IMR-90 (cell line): ENCODE data around the gene NCKAP5L. TPM values are rescaled to one million over a fixed set of nuclear protein-coding genes. Genes with fewer than 3 reads are reported as not detected.

Source experiments
- ATAC-seq: fragments of 200-7000 bp; cut with Tn5 transposase; 2 replicates; pipeline ENCODE4 v1.9.1; 2020; ENCODE audit warnings: low read depth, mild to moderate bottlenecking, moderate library complexity
- BruUV-seq: library from RNA; stranded (reverse); fragments of 400-500 nt; replicated peaks from 2 replicates; lab custom pipeline; 2021; lab: Mats Ljungman, UMichigan
- CTCF ChIA-PET: fragments of 300-600 bp; formaldehyde crosslinking; extraction: SDS; loops from one replicate; lab custom pipeline; 2021; ENCODE audit warnings: antibody characterized with exemption; lab: Yijun Ruan, JAX
- POLR2A ChIA-PET: fragments of 300-600 bp; sonication (Branson Sonifier 250); formaldehyde crosslinking; loops from one replicate; lab custom pipeline; 2022; ENCODE audit warnings: antibody characterized with exemption; ENCODE audit not compliant: unreplicated experiment; lab: Charles Lee
- DNase-seq: peaks from one replicate; pipeline ENCODE4 v3.0.0; 2013
- H2AFZ ChIP-seq: replicated peaks from 2 replicates; pipeline ENCODE3; 2013; ENCODE audit warnings: low read length, mild to moderate bottlenecking; ENCODE audit not compliant: poor library complexity
- H2AK5ac ChIP-seq: 2 replicates; pipeline ENCODE4 v1.6.1; 2013; ENCODE audit warnings: low read depth, low read length, inconsistent platforms
- H2AK9ac ChIP-seq: replicated peaks from 2 replicates; pipeline ENCODE3; 2013; ENCODE audit warnings: mild to moderate bottlenecking, low read depth, low read length, moderate library complexity; ENCODE audit not compliant: poor library complexity
- H2BK120ac ChIP-seq: 2 replicates; pipeline ENCODE4 v1.6.1; 2013; ENCODE audit warnings: low read depth, low read length, inconsistent platforms
- H2BK15ac ChIP-seq: 3 replicates; pipeline ENCODE4 v1.6.1; 2013; ENCODE audit warnings: low read depth, low read length, inconsistent platforms
- H2BK20ac ChIP-seq: 2 replicates; pipeline ENCODE4 v1.6.1; 2013; ENCODE audit warnings: low read depth, mild to moderate bottlenecking, inconsistent platforms, low read length, moderate library complexity
- H2BK5ac ChIP-seq: 2 replicates; pipeline ENCODE4 v1.6.1; 2013; ENCODE audit warnings: mild to moderate bottlenecking, low read depth, low read length, inconsistent platforms; ENCODE audit not compliant: poor library complexity, severe bottlenecking
- H3K14ac ChIP-seq: replicated peaks from 2 replicates; pipeline ENCODE4 v1.6.1; 2013; ENCODE audit warnings: low read depth, low read length, inconsistent platforms
- H3K18ac ChIP-seq: 2 replicates; pipeline ENCODE4 v1.6.1; 2013; ENCODE audit warnings: low read depth, low read length, control low read depth
- H3K23ac ChIP-seq: 2 replicates; pipeline ENCODE4 v1.6.1; 2013; ENCODE audit warnings: low read depth, low read length, inconsistent platforms
- H3K27ac ChIP-seq: 2 replicates; pipeline ENCODE4 v1.5.1; 2013; ENCODE audit warnings: mild to moderate bottlenecking, control low read depth, low read length; ENCODE audit not compliant: insufficient read depth
- H3K27me3 ChIP-seq: 2 replicates; pipeline ENCODE4 v1.6.1; 2013; ENCODE audit warnings: low read length; ENCODE audit not compliant: control insufficient read depth, insufficient read depth
- H3K36me3 ChIP-seq: 2 replicates; pipeline ENCODE4 v1.6.1; 2013; ENCODE audit warnings: low read length, mixed read lengths; ENCODE audit not compliant: control insufficient read depth, insufficient read depth
- H3K4ac ChIP-seq: 2 replicates; pipeline ENCODE4 v1.6.1; 2013; ENCODE audit warnings: low read depth, low read length, inconsistent platforms
- H3K4me1 ChIP-seq: 2 replicates; pipeline ENCODE4 v1.6.1; 2013; ENCODE audit warnings: low read length, mixed read lengths; ENCODE audit not compliant: control insufficient read depth, insufficient read depth
- H3K4me2 ChIP-seq: 2 replicates; pipeline ENCODE4 v1.6.1; 2013; ENCODE audit warnings: low read depth, mild to moderate bottlenecking, control low read depth, low read length, moderate library complexity
- H3K4me3 ChIP-seq: 2 replicates; pipeline ENCODE4 v1.5.1; 2013; ENCODE audit warnings: low read depth, mild to moderate bottlenecking, control low read depth, low read length, moderate library complexity; ENCODE audit not compliant: insufficient read depth
- H3K56ac ChIP-seq: 2 replicates; pipeline ENCODE4 v1.6.1; 2013; ENCODE audit warnings: low read length, inconsistent platforms; ENCODE audit not compliant: insufficient read depth; ENCODE audit errors: extremely low read depth
- H3K79me1 ChIP-seq, 2 experiments: 2 replicates each; pipeline ENCODE4 v1.6.1; 2013; ENCODE audit warnings: low read length in 2 of 2, inconsistent platforms in 1 of 2, low read depth in 1 of 2
- H3K9ac ChIP-seq: 2 replicates; pipeline ENCODE4 v1.6.1; 2013; ENCODE audit warnings: low read depth, low read length, control low read depth
- H3K9me1 ChIP-seq: 2 replicates; pipeline ENCODE4 v1.6.1; 2013; ENCODE audit warnings: low read length, inconsistent platforms; ENCODE audit not compliant: insufficient read depth
- H3K9me3 ChIP-seq: 2 replicates; pipeline ENCODE4 v1.6.1; 2013; ENCODE audit warnings: low read length; ENCODE audit not compliant: control insufficient read depth, insufficient read depth
- H4K20me1 ChIP-seq: 2 replicates; pipeline ENCODE4 v1.6.1; 2013; ENCODE audit warnings: low read length, inconsistent platforms; ENCODE audit not compliant: insufficient read depth
- H4K5ac ChIP-seq: 2 replicates; pipeline ENCODE4 v1.6.1; 2013; ENCODE audit warnings: mild to moderate bottlenecking, low read depth, low read length, control low read depth
- H4K8ac ChIP-seq, 2 experiments: 2 replicates each; pipeline ENCODE4 v1.6.1; 2013; ENCODE audit warnings: low read depth in 2 of 2, low read length in 2 of 2, control low read depth in 1 of 2, inconsistent platforms in 1 of 2
- H4K91ac ChIP-seq: 2 replicates; pipeline ENCODE4 v1.6.1; 2013; ENCODE audit warnings: low read depth, low read length, inconsistent platforms; ENCODE audit not compliant: insufficient read depth
- CHD1 ChIP-seq: IDR thresholded peaks from 2 replicates; pipeline ENCODE4 v1.6.1; 2012; ENCODE audit warnings: low read depth, low read length, improper control_type of control experiment
- MAFK ChIP-seq: IDR thresholded peaks from 2 replicates; pipeline ENCODE4 v1.6.1; 2012; ENCODE audit warnings: low read depth, low read length, improper control_type of control experiment
- WGBS, 2 experiments: methylation state at CpG; one replicate each; pipeline versions ENCODE4 v1.1.5 to v1.1.7; 2013; ENCODE audit warnings: missing lambda C conversion rate in 2 of 2; ENCODE audit not compliant: insufficient read length in 1 of 2; ENCODE audit errors: extremely low coverage in 2 of 2; 5-methylcytosine and 5-hydroxymethylcytosine counted together
- dilution Hi-C: fragments of 300-500 bp; cut with HindIII; formaldehyde crosslinking; loops from one replicate; pipeline ENCODE4 v1.14.3; 2018; ENCODE audit warnings: low sequenced_read_pairs; ENCODE audit not compliant: unreplicated experiment
- in situ Hi-C: fragments of 300-500 bp; cut with MboI; formaldehyde crosslinking; loops from 3 replicates; pipeline ENCODE4 v1.14.3; 2019; ENCODE audit warnings: low sequenced_read_pairs, inconsistent platforms, mixed read lengths
- intact Hi-C: fragments of 100-400 bp; cut with micrococcal nuclease; formaldehyde crosslinking; loops from 2 replicates; pipeline ENCODE4 v1.10.0; 2022
- polyA plus RNA-seq, 3 experiments: library from polyadenylated mRNA; depleted of rRNA; stranded (reverse); fragments of >200 nt; gene quantifications; 2 replicates each; pipeline ENCODE4 v1.2.3, GENCODE V29; 2012; ENCODE audit warnings: low replicate concordance in 1 of 3
- total RNA-seq: library from RNA; depleted of rRNA; stranded (reverse); fragments of >200 nt; gene quantifications from 2 replicates; pipeline ENCODE4 v1.2.3, GENCODE V29; 2012

The NCKAP5L gene
- total and polyA plus RNA-seq, 2 of the 4 experiments (the other 2 are of a cell fraction): 6.1 to 14.4 TPM

DNA sequence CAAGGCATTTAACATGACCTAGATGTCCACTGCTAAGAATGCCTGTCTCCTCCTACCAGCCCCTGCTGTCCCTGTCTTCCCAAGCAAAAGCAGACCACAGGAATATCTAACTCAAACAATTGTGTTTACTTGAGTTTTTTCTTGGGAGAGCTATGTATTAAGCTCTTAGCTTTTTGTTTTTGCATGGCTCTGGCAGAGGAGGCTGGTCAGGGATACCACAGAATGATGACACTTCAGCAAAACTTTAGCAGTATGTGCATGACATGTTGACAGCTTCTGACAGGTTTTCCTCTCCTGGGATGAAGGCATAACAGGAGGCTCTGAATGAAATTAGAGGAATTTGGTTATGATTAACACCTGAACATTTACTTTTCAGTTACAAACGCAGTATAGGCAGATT, 79.9 kb downstream of the NCKAP5L start:
- no peaks in the 10 kb centered on the region for H3K27me3 ChIP-seq
- TF ChIP-seq CHD1 (no peak), MAFK (peak; percentile 17; the same call in 1 of the 2 replicates)
- peaks cover 8% of the 10 kb centered on the region for H3K36me3 ChIP-seq
- no peak overlapping the region for H2BK20ac ChIP-seq
- no peaks in the 10 kb centered on the region for H3K9me3 ChIP-seq
- dilution Hi-C loops (no loop called here), in situ Hi-C loops (no loop called here), intact Hi-C loops (no loop called here)
- peaks cover 12% of the 10 kb centered on the region for H3K4me1 ChIP-seq
- POLR2A ChIA-PET: interaction anchor here (0.6 kb wide), 1 partner anchor 127 kb away, joined by 3 read pairs; no protein-coding TSS in a partner anchor
- CTCF ChIA-PET: no interaction called here
- no peak overlapping the region for H3K23ac ChIP-seq
- H4K5ac ChIP-seq: no peak overlapping the region
- no peak overlapping the region for H3K9ac ChIP-seq
- no peak overlapping the region for H3K4me2 ChIP-seq
- H2AFZ ChIP-seq: no peak overlapping the region
- H3K4ac ChIP-seq: no peak overlapping the region
- WGBS, 2 experiments: no CpG with 5 or more reads among the region's 1 CpG
- DNase-seq (peak; percentile 42), ATAC-seq (peak; percentile 80)
- H3K14ac ChIP-seq: no peak overlapping the region
- no peak overlapping the region for H2BK120ac ChIP-seq
- H3K56ac ChIP-seq: no peak overlapping the region
- no peak overlapping the region for H2AK9ac ChIP-seq
- no peak overlapping the region for H3K18ac ChIP-seq
- H3K9me1 ChIP-seq: peaks cover 25% of the 10 kb centered on the region
- no peak overlapping the region for H2BK15ac ChIP-seq
- H3K4me3 ChIP-seq: no peak overlapping the region
- H3K27ac ChIP-seq: no peak overlapping the region
- H4K8ac ChIP-seq: no peak overlapping the region
- H2AK5ac ChIP-seq: no peak overlapping the region
- no TSS peak for BruUV-seq
- H4K91ac ChIP-seq: no peak overlapping the region
- H3K79me1 ChIP-seq: peaks cover 0 to 50% of the 10 kb centered on the region in 2 experiments; a peak in 2 of 4 replicates
- H4K20me1 ChIP-seq: peaks cover 98% of the 10 kb centered on the region
- H2BK5ac ChIP-seq: peak overlapping the region; percentile 60
